Embryonic facial prominence (tissue), 1 donor: ENCODE results near the gene GINM1.

Experiments
- DNase-seq: peaks from one replicate; pipeline ENCODE4 v3.0.0-alpha.2; 2016; ENCODE audit errors: extremely low spot score

The GINM1 gene

DNA sequence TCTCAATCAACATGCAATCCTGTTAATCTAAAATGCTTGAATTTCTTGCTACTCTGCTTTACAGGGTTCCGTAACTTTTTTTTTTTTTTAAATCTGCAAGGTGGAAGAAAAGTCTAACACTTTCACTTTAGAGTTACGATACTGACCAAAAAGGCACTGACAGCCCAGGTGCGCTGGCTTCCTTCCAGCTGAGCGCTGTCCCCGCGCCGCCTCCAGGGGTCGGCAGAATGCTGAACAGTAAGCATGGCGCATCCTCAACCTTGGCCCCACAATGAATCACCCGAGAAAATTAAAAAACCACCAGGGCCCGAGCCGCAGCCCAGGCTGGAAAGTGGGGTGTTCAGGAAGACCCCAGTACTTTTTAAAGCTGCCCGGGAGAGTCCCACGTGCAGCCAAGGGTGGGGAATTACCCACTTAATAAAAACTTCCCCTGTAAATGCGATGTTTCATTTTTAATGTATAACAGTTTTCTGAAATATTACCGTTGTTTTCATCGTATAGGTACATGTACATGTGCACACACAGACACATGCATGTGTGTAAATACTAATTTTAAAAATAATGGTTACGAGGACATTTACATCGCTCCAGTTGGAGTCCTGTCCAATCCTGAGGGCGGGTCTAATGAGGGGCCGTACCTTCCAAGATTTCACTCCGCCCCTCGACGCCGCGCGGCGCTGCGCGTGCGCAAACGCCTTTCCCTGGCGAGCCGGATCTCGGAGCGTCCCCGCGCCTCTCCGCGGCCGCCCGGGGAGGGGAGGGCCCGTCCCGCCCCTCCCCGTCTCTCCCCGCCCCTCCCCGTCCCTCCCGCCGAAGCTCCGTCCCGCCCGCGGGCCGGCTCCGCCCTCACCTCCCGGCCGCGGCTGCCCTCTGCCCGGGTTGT is at the start of gene GINM1:
Gene GINM1 (plus strand): TSS at position 849 of the 883 bp plus-strand sequence. CDS start 40 bp downstream, outside the sequence.
- DNase-seq = peak; percentile 81

DNA sequence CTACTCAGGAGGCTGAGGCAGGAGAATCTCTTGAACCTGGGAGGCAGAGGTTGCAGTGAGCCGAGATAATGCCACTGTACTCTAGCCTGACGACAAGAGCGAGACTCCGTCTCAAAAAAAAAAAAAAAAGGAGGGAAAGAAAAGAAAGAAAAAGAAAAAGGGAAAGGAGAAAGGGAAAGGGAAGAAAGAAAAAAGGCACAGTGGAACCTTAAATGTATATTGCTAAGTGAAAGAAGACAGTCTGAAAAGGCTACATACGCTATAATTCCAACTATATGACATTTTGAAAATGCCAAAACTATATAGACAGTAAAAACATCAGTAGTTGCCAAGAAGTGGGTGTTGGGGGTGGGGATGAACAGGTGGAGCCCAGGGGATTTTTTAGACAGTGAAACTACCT is 36.5 kb upstream of the GINM1 start:
- no peak for DNase-seq

DNA sequence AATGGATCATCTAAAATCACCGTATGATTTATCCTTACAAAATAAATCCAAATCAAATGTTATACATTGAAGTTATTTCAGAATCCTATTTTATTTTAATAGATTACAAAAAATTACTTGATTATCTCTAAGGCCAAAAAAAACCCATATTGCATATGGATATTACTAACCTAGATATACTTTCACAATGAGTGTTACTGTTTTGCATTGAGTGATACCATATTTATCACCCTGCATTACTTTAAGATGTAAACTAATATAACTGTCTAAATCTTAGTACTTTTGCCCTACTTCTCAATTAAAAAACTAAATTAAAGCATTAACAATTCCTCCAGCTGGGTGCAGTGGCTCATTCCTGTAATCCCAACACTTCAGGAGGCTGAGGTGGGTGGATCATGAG is 31.4 kb upstream of the GINM1 start:
- DNase-seq = no peak

DNA sequence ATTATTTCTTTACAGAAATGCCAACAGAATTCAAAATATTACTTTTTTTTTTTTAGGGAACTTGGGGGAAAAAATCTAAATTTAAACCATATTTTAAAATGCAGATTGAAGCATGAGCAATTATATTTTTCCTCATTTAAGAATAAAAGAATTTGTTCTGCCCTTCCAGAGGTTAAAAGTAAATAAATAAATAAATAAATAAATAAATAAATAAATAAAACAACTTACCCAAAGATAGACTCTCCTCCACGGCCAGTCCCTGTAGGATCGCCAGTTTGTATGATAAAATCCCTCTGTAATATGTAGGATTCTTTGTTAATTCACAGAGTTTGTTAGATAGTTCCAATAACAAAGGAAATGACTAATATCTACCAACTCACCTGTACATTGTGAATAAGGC is 25.0 kb upstream of the GINM1 start:
- no peak for DNase-seq

DNA sequence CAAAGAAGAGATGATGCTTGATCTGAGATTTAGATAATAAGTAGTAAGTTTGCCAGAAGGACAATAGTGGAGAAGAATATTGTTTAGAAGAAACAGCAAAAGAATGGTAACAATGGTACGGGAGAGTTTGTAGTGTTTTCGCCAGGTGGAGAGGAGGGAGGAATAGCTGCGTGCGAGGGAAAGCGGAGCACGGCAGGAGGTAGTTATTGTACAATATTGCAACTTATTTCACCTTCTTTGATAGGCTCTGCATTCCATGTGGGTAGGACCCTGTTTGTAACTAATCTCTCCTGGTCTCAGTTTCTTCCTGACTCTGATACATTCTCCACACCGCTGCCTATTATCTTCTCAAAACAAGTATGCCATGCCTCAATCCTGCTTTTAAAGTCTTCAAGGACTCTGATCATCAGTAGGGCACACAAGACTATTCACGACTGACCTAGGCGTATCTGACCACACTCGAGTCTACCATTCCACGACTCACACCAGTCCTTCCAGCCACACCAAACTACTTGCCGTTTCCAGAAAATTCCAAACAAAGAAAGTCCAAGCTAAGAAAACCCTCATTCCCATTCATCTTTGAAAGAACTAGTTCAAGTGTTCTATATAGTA is 21.4 kb upstream of the GINM1 start:
- no peak for DNase-seq

DNA sequence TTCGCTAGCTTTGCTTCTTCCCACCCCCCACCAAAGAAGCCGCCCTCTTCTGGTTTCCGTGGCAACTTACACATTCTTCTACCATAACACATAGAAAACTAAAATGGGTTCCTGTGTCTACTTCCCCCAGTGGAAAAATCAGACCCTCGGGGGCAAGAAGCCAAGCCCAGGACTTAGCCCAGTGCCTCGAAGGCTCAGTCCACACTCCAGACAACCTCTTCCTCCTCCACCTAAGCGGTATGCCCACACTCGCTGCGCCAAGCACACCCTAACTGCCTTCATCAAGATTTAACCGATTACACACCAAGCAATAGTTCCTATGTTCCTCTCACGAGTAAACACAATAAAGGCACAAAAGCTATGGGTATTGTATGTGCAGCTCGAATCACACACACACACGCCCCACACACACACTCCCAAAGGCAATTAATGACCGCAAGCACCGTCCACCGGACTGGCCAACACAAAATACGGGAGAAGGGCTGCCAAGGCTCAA is 20.9 kb upstream of the GINM1 start:
- peak; percentile 88 for DNase-seq

DNA sequence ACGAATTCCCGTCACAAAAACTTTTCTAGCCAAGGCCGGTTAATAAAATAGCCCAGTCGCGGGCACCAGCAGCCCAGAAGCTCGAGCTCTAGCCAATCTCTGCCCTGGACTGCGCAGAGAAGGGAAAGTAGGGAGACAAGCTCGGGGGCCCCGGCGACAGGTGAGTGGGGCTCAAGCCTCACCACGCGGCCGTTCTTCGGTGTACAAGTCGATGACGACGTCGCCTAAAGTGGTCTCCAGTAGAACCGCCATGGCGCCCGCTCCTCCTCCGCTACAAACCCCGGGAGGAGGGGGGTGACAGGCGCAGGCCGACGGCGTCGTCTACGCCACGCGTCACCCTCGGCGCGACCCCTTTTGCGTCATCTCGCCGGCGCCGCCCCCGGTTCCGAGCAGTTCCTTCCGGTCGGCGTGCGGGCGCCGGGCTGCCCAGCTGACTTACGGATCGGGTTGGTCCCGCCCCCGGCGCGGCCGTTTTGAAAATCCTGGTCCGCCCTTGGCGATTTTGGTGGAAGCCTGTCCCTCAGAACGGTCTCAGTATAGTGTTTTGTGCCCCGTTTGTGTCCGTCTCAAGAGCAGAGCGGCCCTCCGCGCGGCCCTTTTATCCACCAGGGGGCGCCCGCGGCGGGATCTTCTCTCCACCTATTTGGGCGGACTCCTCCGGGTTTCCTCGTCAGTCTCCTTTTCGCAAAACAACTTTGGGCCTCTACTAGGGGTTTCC is 20.3 kb upstream of the GINM1 start, which contains the start of gene PPIL4:
Gene PPIL4 (minus strand): TSS at position 290 of the 718 bp plus-strand sequence. CDS start 38 bp downstream, at position 252.
- peak; percentile 94 for DNase-seq

DNA sequence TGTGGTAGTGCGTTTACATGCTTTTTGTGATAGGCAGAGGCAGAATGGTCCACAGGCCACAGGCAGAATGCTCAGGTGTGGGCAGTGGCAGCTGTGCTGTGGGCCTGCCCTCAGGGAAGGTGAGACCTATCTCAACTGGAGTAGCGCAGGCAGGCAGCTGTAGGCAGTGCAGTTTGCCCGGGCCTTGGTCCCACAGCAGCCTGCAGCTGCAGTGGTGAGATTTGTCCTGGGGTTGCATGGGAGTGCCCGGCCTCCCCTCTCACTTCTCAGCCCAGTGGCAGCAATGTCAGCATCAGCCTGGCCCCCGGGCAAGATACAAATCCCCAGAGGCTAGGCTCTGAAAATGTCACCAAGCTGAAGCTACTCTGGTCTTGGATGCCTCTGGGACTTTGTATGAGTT is 14.3 kb upstream of the GINM1 start:
- no peak for DNase-seq

DNA sequence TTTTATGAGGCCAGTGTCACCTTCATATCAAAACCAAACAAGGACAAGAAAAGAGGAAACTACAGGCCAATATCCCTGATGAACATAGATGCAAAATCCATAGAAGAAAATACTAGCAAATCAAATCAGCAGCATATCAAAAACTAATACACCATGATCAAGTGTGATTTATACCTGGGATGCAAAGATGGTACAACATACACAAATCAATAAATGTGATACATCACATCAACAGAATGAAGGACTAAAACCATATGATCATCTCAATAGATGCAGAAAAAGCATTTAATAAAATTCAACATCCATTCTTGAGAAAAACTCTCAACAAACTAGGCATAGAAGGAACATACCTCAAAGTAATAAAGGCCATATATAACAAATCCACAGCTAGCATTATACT is 8.1 kb upstream of the GINM1 start:
- DNase-seq = no peak

DNA sequence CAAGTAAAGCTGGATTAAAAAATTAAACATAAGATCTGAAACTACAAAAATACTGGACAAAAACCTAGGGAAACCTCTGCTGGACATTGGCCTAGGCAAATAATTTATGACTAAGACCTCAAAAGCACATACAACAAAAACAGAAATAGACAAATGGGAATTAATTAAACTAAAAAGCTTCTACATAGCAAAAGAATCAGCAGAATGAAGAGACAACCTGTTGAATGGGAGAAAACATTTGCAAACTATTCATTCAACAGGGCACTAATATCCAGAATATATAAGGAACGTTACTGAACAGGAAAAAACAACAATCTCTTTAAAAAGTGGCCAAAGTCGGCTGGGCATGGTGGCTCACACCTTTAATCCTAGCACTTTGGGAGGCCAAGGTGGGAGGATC is 6.8 kb upstream of the GINM1 start:
- no peak for DNase-seq

DNA sequence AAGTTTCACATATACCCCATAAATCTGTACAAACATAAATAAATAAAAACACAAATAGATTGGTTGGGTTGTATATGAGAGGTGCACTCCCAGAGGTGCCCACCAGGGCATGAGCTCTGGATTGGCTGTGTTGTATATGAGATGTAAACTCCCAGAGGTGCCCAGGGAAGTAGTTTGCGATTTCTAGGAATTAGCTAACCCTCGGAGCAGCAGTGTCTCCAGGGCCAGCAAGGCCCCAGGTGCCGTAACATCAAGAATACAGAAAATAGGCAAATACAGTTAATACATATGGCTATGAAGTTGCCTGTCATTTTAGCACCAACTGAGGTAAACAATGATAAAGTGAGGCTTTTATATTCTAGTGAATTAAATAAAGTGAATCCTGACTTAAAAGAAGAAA is 5.4 kb upstream of the GINM1 start:
- no peak for DNase-seq

DNA sequence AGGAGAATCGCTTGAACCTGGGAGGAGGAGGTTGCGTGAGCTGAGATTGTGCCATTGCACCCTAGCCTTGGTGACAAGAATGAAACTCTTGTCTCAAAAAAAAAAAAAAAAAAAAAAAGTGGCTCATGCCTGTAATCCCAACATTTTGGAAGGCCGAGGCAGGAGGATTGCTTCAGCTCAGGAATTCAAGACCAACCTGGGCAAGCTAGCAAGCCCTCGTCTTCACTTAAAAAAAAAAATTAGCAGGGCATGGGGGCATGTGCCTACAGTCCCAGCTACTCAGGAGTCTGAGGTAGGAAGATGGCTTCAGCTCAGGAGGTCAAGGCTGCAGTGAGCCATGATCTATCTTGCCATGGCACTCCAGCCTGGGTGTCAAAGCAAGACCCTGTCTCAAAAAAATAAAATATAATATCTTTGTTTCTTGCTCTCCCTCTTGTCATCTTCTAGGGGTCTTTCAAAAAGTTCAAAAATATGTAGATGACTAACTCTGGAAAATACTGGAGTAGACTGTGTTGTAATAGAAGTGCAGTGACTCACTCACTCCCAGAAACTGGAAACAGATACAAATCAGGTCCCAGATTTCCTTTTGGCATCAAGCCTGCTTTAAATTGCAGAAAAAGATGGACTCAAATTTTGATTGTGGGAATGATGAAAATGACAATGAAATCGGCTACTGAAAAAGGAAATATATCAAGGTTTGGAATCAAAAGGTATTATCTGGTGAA is 2.8 kb upstream of the GINM1 start:
- DNase-seq = no peak

DNA sequence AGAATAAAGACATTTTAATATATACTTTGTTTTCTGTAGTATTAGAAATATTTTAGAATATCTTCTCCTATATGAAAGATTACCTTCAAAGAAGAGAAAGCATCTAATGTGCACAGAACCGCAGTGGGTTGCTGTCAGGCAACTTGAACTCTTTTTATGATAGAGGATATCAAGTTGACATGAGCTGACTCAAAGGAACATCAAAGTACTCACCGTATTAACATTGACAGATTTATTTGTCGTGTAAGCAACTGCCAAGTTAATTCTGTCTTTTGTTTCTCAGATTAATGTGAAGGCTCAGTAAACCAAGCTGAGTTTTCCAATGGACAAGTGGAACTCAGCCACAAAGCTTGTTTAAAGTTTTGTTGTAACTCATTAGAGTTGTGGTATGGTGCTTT is 2.2 kb upstream of the GINM1 start:
- no peak for DNase-seq

- no peak for DNase-seq
These were observed 427 bp downstream of the GINM1 start for GRCh38 chr6:149566410-149567193.

DNA sequence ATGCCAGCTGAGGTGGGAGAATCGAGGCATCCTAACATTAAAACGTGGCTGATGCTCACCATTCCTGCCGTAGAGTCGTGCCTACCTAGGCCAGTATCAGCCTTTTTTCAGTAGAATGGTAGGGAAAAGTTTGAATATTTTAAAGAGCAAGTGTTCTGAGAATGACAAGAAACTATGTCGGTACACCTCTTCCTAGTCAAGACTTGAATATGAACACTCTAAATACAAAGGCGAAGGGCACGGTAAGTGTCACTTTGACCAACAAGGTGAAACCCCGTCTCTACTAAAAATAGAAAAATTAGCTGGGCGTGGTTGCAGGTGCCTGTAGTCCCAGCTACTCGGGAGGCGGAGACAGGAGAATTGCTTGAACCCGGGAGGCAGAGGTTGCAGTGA is 1.0 kb downstream of the GINM1 start:
- DNase-seq = no peak

DNA sequence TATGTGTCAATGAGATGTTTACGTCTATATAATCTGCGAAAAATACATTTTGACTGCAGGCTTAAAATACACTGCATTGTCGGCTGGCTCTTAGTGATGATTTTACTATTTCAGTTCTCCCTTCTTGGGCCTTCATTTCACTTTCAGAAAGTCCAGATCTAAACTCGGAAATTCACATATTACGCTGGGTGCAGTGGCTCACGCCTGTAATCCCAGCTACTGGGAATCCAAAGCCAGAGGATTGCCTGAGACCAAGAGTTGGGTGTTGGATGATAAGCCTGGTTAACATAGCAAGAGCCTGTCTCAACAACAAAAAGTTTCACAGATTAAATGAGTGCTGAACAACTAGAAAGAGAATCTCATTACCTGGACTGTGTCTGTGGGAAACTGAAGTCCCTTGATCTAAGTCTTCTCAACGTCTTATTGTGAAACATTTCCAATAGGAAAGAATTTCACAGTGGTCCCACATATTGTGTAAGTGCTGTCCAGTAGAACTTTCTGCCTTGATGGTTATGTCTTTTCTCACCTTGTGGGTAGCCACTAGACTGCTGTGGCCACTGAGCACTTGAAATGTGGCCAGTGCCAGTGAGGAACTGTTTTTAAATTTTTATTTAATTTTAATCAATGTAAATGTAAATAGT is 1.9 kb downstream of the GINM1 start:
- no peak for DNase-seq

DNA sequence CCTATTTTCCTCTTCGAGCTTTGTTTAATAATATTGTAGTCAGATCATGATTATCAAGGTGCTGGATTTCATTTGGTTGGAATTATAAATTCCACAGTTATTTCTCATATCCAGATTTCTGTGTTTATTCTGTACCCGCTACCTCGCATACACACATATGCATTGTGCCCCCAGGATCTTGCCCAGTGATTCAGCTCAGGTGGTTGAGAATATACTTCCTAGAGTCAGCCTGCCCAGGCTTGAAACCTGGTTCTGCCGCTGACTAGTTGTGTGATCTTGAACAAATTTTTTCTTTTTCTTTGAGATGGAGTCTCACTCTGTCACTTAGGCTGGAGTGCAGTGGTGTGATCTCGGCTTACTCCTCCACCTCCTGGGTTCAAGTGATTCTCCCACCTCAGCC is 14.7 kb downstream of the GINM1 start:
- DNase-seq = no peak

- DNase-seq = no peak
These were observed 15.2 kb downstream of the GINM1 start for GRCh38 chr6:149581349-149581748.

DNA sequence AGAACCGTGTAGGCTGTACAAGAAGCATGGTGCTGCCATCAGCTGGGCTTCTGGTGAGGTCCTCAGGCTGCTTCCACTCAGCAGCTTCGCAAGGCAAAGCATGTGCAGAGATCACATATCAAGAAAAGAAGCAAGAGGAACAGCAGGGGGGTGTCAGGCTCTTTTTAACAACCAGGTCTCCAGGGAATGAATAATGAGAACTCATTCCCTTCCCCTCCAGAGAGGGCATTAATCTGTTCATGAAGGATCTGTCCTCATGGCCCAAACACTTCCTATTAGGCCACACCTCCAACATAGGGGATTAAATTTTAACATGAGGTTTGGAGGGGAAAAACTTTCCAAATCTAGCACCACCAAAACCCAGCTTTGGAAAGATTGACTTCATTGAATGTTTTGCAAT is 20.0 kb downstream of the GINM1 start:
- no peak for DNase-seq

- no peak for DNase-seq
These were observed 26.8 kb downstream of the GINM1 start for GRCh38 chr6:149592983-149593382.
